H1 (cell line): Measurements from ENCODE around the gene CCNL2. TPM values are rescaled to one million over a fixed set of nuclear protein-coding genes. Genes with fewer than 3 reads are reported as not detected.
A peak's percentile ranks its signal among the peaks of the same experiment; 100 is the strongest.

ENCODE experiments used
- CREB1 ChIP-seq: IDR thresholded peaks from 2 replicates; pipeline ENCODE4 v1.6.1; 2012; ENCODE audit warnings: inconsistent platforms
- GTF2F1 ChIP-seq: IDR thresholded peaks from 2 replicates; pipeline ENCODE4 v1.6.1; 2012; ENCODE audit warnings: low read depth, low read length, improper control_type of control experiment, borderline replicate concordance
- TAF7 ChIP-seq: optimal IDR thresholded peaks from 2 replicates; pipeline ENCODE3; 2011; ENCODE audit warnings: low read depth, mild to moderate bottlenecking, inconsistent platforms, low read length, moderate library complexity, borderline replicate concordance
- polyA plus RNA-seq, 7 experiments: library from polyadenylated mRNA; depleted of rRNA in 3 of 7; stranded (reverse) in 5 of 7; unstranded in 2 of 7; fragments of >200 nt in 5 of 7; fragments of 200-250 nt in 2 of 7; gene quantifications; 1 replicate in 5 of 7; 2 replicates in 1 of 7; 4 replicates in 1 of 7; pipeline versions ENCODE4 v1.2.1 to v1.2.3, GENCODE V29; 2011 to 2013; ENCODE audit warnings: missing spikeins in 2 of 7, mixed read lengths in 2 of 7
- total RNA-seq: library from RNA; stranded (reverse); fragmentation: NEBNext Ultra II Directional; extraction: Animal tissue kit (Norgen Biotek cat#: 25700); gene quantifications from 2 replicates; pipeline ENCODE4 v1.2.1, GENCODE V29; 2021
- TF ChIP-seq, protein P1 (sequence below): IDR thresholded peaks from 2 replicates; pipeline ENCODE4 v1.6.1; 2012; ENCODE audit warnings: inconsistent platforms
- TF ChIP-seq, protein P2 (sequence below): IDR thresholded peaks from 2 replicates; pipeline ENCODE4 v1.6.1; 2012; ENCODE audit warnings: inconsistent platforms

Gene CCNL2
- total and polyA plus RNA-seq, 2 of the 8 experiments (the other 6 are each of a cell fraction or from before 2014, with no cell fraction given), result 79.8 to 120 TPM

DNA sequence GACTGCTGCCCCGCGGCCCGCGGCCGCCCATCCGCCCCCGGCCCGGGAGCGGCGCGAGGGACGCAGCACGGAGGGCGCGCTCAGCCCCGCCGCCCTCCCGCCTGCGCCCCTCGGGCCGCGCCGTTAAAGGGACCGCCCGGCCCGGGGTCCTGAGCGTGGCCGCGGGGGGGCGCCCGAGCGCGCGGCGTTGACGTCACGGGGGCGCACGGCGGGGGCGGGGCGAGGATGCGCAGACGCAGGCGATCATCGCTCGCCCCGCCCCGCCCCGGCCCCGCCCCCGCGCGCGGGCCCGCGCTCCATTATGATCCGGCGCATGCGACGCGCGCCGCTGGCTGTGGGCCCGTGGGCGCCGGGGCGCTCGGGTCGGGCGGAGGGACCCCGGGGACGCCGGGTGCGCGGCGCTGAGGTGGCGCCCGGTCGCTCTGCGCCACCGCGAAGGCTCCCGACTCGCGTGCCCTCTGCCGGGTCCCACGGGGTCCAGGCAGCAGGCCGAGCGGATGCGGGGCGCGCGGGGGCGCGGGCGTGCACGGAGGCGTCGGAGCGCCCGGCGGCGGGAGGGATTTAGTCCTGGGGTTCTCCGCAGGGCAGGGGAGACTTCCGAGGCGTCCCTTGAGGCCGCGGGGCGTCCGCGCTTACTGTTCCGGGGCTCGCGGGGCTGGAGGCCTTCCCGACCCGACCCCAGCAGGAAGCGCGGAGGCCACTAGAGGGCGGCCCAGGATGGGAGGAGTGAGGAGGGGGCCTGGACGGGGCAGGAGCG is 49.7 kb downstream of the CCNL2 start, which contains the start of gene DVL1 (continued):
- TF ChIP-seq, protein P1, sequence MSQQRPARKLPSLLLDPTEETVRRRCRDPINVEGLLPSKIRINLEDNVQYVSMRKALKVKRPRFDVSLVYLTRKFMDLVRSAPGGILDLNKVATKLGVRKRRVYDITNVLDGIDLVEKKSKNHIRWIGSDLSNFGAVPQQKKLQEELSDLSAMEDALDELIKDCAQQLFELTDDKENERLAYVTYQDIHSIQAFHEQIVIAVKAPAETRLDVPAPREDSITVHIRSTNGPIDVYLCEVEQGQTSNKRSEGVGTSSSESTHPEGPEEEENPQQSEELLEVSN, result no peak
- TF ChIP-seq CREB1 (peak; percentile 82), GTF2F1 (no peak), TAF7 (no peak)
- TF ChIP-seq, protein P2, sequence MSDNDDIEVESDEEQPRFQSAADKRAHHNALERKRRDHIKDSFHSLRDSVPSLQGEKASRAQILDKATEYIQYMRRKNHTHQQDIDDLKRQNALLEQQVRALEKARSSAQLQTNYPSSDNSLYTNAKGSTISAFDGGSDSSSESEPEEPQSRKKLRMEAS, result peak; percentile 11; the same call in 1 of the 2 replicates
